IMR-90 (cell line): ENCODE results near the gene BRF1. TPM values are rescaled to one million over a fixed set of nuclear protein-coding genes. Genes with fewer than 3 reads are reported as not detected.

ENCODE experiments used
- ATAC-seq: fragments of 200-7000 bp; cut with Tn5 transposase; 2 replicates; pipeline ENCODE4 v1.9.1; 2020; ENCODE audit warnings: low read depth, mild to moderate bottlenecking, moderate library complexity
- BruUV-seq: library from RNA; stranded (reverse); fragments of 400-500 nt; replicated peaks from 2 replicates; lab custom pipeline; 2021; lab: Mats Ljungman, UMichigan
- CTCF ChIA-PET: fragments of 300-600 bp; formaldehyde crosslinking; extraction: SDS; loops from one replicate; lab custom pipeline; 2021; ENCODE audit warnings: antibody characterized with exemption; lab: Yijun Ruan, JAX
- POLR2A ChIA-PET: fragments of 300-600 bp; sonication (Branson Sonifier 250); formaldehyde crosslinking; loops from one replicate; lab custom pipeline; 2022; ENCODE audit warnings: antibody characterized with exemption; ENCODE audit not compliant: unreplicated experiment; lab: Charles Lee
- DNase-seq: peaks from one replicate; pipeline ENCODE4 v3.0.0; 2013
- H2AFZ ChIP-seq: replicated peaks from 2 replicates; pipeline ENCODE3; 2013; ENCODE audit warnings: low read length, mild to moderate bottlenecking; ENCODE audit not compliant: poor library complexity
- H2AK5ac ChIP-seq: 2 replicates; pipeline ENCODE4 v1.6.1; 2013; ENCODE audit warnings: low read depth, low read length, inconsistent platforms
- H2AK9ac ChIP-seq: replicated peaks from 2 replicates; pipeline ENCODE3; 2013; ENCODE audit warnings: mild to moderate bottlenecking, low read depth, low read length, moderate library complexity; ENCODE audit not compliant: poor library complexity
- H2BK120ac ChIP-seq: 2 replicates; pipeline ENCODE4 v1.6.1; 2013; ENCODE audit warnings: low read depth, low read length, inconsistent platforms
- H2BK15ac ChIP-seq: 3 replicates; pipeline ENCODE4 v1.6.1; 2013; ENCODE audit warnings: low read depth, low read length, inconsistent platforms
- H2BK20ac ChIP-seq: 2 replicates; pipeline ENCODE4 v1.6.1; 2013; ENCODE audit warnings: low read depth, mild to moderate bottlenecking, inconsistent platforms, low read length, moderate library complexity
- H2BK5ac ChIP-seq: 2 replicates; pipeline ENCODE4 v1.6.1; 2013; ENCODE audit warnings: mild to moderate bottlenecking, low read depth, low read length, inconsistent platforms; ENCODE audit not compliant: poor library complexity, severe bottlenecking
- H3K14ac ChIP-seq: replicated peaks from 2 replicates; pipeline ENCODE4 v1.6.1; 2013; ENCODE audit warnings: low read depth, low read length, inconsistent platforms
- H3K18ac ChIP-seq: 2 replicates; pipeline ENCODE4 v1.6.1; 2013; ENCODE audit warnings: low read depth, low read length, control low read depth
- H3K23ac ChIP-seq: 2 replicates; pipeline ENCODE4 v1.6.1; 2013; ENCODE audit warnings: low read depth, low read length, inconsistent platforms
- H3K27ac ChIP-seq: 2 replicates; pipeline ENCODE4 v1.5.1; 2013; ENCODE audit warnings: mild to moderate bottlenecking, control low read depth, low read length; ENCODE audit not compliant: insufficient read depth
- H3K27me3 ChIP-seq: 2 replicates; pipeline ENCODE4 v1.6.1; 2013; ENCODE audit warnings: low read length; ENCODE audit not compliant: control insufficient read depth, insufficient read depth
- H3K36me3 ChIP-seq: 2 replicates; pipeline ENCODE4 v1.6.1; 2013; ENCODE audit warnings: low read length, mixed read lengths; ENCODE audit not compliant: control insufficient read depth, insufficient read depth
- H3K4ac ChIP-seq: 2 replicates; pipeline ENCODE4 v1.6.1; 2013; ENCODE audit warnings: low read depth, low read length, inconsistent platforms
- H3K4me1 ChIP-seq: 2 replicates; pipeline ENCODE4 v1.6.1; 2013; ENCODE audit warnings: low read length, mixed read lengths; ENCODE audit not compliant: control insufficient read depth, insufficient read depth
- H3K4me2 ChIP-seq: 2 replicates; pipeline ENCODE4 v1.6.1; 2013; ENCODE audit warnings: low read depth, mild to moderate bottlenecking, control low read depth, low read length, moderate library complexity
- H3K4me3 ChIP-seq: 2 replicates; pipeline ENCODE4 v1.5.1; 2013; ENCODE audit warnings: low read depth, mild to moderate bottlenecking, control low read depth, low read length, moderate library complexity; ENCODE audit not compliant: insufficient read depth
- H3K56ac ChIP-seq: 2 replicates; pipeline ENCODE4 v1.6.1; 2013; ENCODE audit warnings: low read length, inconsistent platforms; ENCODE audit not compliant: insufficient read depth; ENCODE audit errors: extremely low read depth
- H3K79me1 ChIP-seq, 2 experiments: 2 replicates each; pipeline ENCODE4 v1.6.1; 2013; ENCODE audit warnings: low read length in 2 of 2, inconsistent platforms in 1 of 2, low read depth in 1 of 2
- H3K9ac ChIP-seq: 2 replicates; pipeline ENCODE4 v1.6.1; 2013; ENCODE audit warnings: low read depth, low read length, control low read depth
- H3K9me1 ChIP-seq: 2 replicates; pipeline ENCODE4 v1.6.1; 2013; ENCODE audit warnings: low read length, inconsistent platforms; ENCODE audit not compliant: insufficient read depth
- H3K9me3 ChIP-seq: 2 replicates; pipeline ENCODE4 v1.6.1; 2013; ENCODE audit warnings: low read length; ENCODE audit not compliant: control insufficient read depth, insufficient read depth
- H4K20me1 ChIP-seq: 2 replicates; pipeline ENCODE4 v1.6.1; 2013; ENCODE audit warnings: low read length, inconsistent platforms; ENCODE audit not compliant: insufficient read depth
- H4K5ac ChIP-seq: 2 replicates; pipeline ENCODE4 v1.6.1; 2013; ENCODE audit warnings: mild to moderate bottlenecking, low read depth, low read length, control low read depth
- H4K8ac ChIP-seq, 2 experiments: 2 replicates each; pipeline ENCODE4 v1.6.1; 2013; ENCODE audit warnings: low read depth in 2 of 2, low read length in 2 of 2, control low read depth in 1 of 2, inconsistent platforms in 1 of 2
- H4K91ac ChIP-seq: 2 replicates; pipeline ENCODE4 v1.6.1; 2013; ENCODE audit warnings: low read depth, low read length, inconsistent platforms; ENCODE audit not compliant: insufficient read depth
- BHLHE40 ChIP-seq: fragments of 150-350 bp; IDR thresholded peaks from 2 replicates; pipeline ENCODE4 v1.6.1; 2016; ENCODE audit warnings: mild to moderate bottlenecking, low read depth, low read length
- CEBPB ChIP-seq: IDR thresholded peaks from 2 replicates; pipeline ENCODE4 v1.6.1; 2012; ENCODE audit warnings: low read depth, low read length, improper control_type of control experiment
- CHD1 ChIP-seq: IDR thresholded peaks from 2 replicates; pipeline ENCODE4 v1.6.1; 2012; ENCODE audit warnings: low read depth, low read length, improper control_type of control experiment
- FOS ChIP-seq: fragments of 150-350 bp; IDR thresholded peaks from 2 replicates; pipeline ENCODE4 v1.6.1; 2016; ENCODE audit warnings: low read depth, low read length
- MAFK ChIP-seq: IDR thresholded peaks from 2 replicates; pipeline ENCODE4 v1.6.1; 2012; ENCODE audit warnings: low read depth, low read length, improper control_type of control experiment
- MAZ ChIP-seq: IDR thresholded peaks from 2 replicates; pipeline ENCODE4 v1.6.1; 2012; ENCODE audit warnings: low read depth, mild to moderate bottlenecking, low read length, improper control_type of control experiment, moderate library complexity, borderline replicate concordance
- MXI1 ChIP-seq: IDR thresholded peaks from 2 replicates; pipeline ENCODE4 v1.6.1; 2012; ENCODE audit warnings: low read depth, mild to moderate bottlenecking, low read length, moderate library complexity, borderline replicate concordance
- NFE2L2 ChIP-seq: fragments of 150-350 bp; IDR thresholded peaks from 2 replicates; pipeline ENCODE4 v1.6.1; 2016; ENCODE audit warnings: low read depth, mild to moderate bottlenecking, low read length
- POLR2A ChIP-seq: IDR thresholded peaks from 2 replicates; pipeline ENCODE4 v1.6.1; 2012; ENCODE audit warnings: mild to moderate bottlenecking, low read depth, low read length
- RAD21 ChIP-seq: IDR thresholded peaks from 2 replicates; pipeline ENCODE4 v1.6.1; 2012; ENCODE audit warnings: low read length, improper control_type of control experiment
- RCOR1 ChIP-seq: IDR thresholded peaks from 2 replicates; pipeline ENCODE4 v1.6.1; 2012; ENCODE audit warnings: mild to moderate bottlenecking, low read length, improper control_type of control experiment; ENCODE audit not compliant: insufficient replicate concordance
- RFX5 ChIP-seq: IDR thresholded peaks from 2 replicates; pipeline ENCODE4 v1.8.0; 2012; ENCODE audit warnings: low read depth, mild to moderate bottlenecking, low read length, moderate library complexity
- SMC3 ChIP-seq: fragments of 150-350 bp; IDR thresholded peaks from 2 replicates; pipeline ENCODE4 v1.6.1; 2016; ENCODE audit warnings: low read depth, mild to moderate bottlenecking, antibody characterized with exemption, low read length, moderate library complexity
- WGBS, 2 experiments: methylation state at CpG; one replicate each; pipeline versions ENCODE4 v1.1.5 to v1.1.7; 2013; ENCODE audit warnings: missing lambda C conversion rate in 2 of 2; ENCODE audit not compliant: insufficient read length in 1 of 2; ENCODE audit errors: extremely low coverage in 2 of 2; 5-methylcytosine and 5-hydroxymethylcytosine counted together
- dilution Hi-C: fragments of 300-500 bp; cut with HindIII; formaldehyde crosslinking; loops from one replicate; pipeline ENCODE4 v1.14.3; 2018; ENCODE audit warnings: low sequenced_read_pairs; ENCODE audit not compliant: unreplicated experiment
- in situ Hi-C: fragments of 300-500 bp; cut with MboI; formaldehyde crosslinking; loops from 3 replicates; pipeline ENCODE4 v1.14.3; 2019; ENCODE audit warnings: low sequenced_read_pairs, inconsistent platforms, mixed read lengths
- intact Hi-C: fragments of 100-400 bp; cut with micrococcal nuclease; formaldehyde crosslinking; loops from 2 replicates; pipeline ENCODE4 v1.10.0; 2022
- polyA plus RNA-seq, 3 experiments: library from polyadenylated mRNA; depleted of rRNA; stranded (reverse); fragments of >200 nt; gene quantifications; 2 replicates each; pipeline ENCODE4 v1.2.3, GENCODE V29; 2012; ENCODE audit warnings: low replicate concordance in 1 of 3
- total RNA-seq: library from RNA; depleted of rRNA; stranded (reverse); fragments of >200 nt; gene quantifications from 2 replicates; pipeline ENCODE4 v1.2.3, GENCODE V29; 2012
- TF ChIP-seq, protein P1 (sequence below): fragments of 150-350 bp; IDR thresholded peaks from 2 replicates; pipeline ENCODE4 v1.6.1; 2016; ENCODE audit warnings: low read depth, mild to moderate bottlenecking, low read length, moderate library complexity, borderline replicate concordance
- TF ChIP-seq, protein P2 (sequence below): conservative IDR thresholded peaks from 2 replicates; pipeline ENCODE4 v1.5.1; 2012; ENCODE audit warnings: mild to moderate bottlenecking, low read depth, low read length, improper control_type of control experiment
- TF ChIP-seq, protein P3 (sequence below): fragments of 150-350 bp; IDR thresholded peaks from 2 replicates; pipeline ENCODE4 v1.6.1; 2017; ENCODE audit warnings: mild to moderate bottlenecking, antibody characterized with exemption, low read length, low read depth

BRF1 gene
- total and polyA plus RNA-seq, 2 of the 4 experiments (the other 2 are of a cell fraction) = 12.4 to 16.7 TPM

DNA sequence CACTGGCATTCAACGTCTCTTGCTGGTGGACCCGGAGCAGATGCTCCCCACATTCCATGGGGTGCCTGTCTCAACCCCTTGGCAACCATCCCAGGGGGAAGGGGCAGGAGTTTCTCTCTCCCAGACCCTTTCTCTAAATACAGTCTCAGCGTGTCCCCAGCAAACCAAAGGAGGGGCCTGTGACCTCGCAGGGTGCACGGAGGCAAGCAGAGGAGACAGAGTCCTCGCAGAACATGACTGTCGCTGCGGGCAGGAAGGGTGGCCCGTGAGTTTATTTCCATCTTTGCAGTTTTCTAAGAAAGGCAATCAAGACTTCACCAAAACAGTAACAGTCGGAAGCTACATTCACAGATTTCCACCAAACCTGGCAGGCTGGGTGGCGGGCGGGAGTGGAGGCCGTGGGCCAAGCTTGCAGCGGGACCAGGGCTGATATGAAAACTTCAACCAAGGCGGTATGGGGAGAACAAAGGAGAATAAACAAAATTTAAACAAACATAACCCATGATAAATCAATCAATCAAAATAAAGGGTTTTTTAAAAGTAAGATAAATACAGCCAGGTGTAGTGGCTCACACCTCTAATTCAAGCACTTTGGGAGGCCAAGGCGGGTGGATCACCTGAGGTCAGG lies 18.6 kb downstream of the BRF1 start:
- no peak overlapping the region for H2AK5ac ChIP-seq
- ChIA-PET POLR2A (no interaction called here), CTCF (no interaction called here)
- H2AFZ ChIP-seq = no peak overlapping the region
- intact Hi-C loops = loop anchor here (5.0 kb wide), 1 partner anchor 70 kb away; no protein-coding TSS in a partner anchor
- no peak overlapping the region for H3K4ac ChIP-seq
- H3K79me1 ChIP-seq = peaks cover 25 to 57% of the 10 kb centered on the region in 2 experiments
- H3K4me3 ChIP-seq = no peak overlapping the region
- H3K27me3 ChIP-seq = no peaks in the 10 kb centered on the region
- no peak overlapping the region for H4K8ac ChIP-seq
- no peak overlapping the region for H2BK5ac ChIP-seq
- H3K4me2 ChIP-seq = no peak overlapping the region
- H3K9me1 ChIP-seq = 0 out of 2 replicates have a peak, but pooled peaks cover 3% of the 10 kb centered on the region
- H3K56ac ChIP-seq = no peak overlapping the region
- H3K18ac ChIP-seq = no peak overlapping the region
- no peaks in the 10 kb centered on the region for H3K9me3 ChIP-seq
- dilution Hi-C loops = no loop called here
- no peak overlapping the region for H4K5ac ChIP-seq
- H3K14ac ChIP-seq = no peak overlapping the region
- ATAC-seq (no peak), DNase-seq (no peak)
- no peak overlapping the region for H2AK9ac ChIP-seq
- peaks cover 10% of the 10 kb centered on the region for H3K36me3 ChIP-seq
- in situ Hi-C loops = loop anchor here (5.0 kb wide), 1 partner anchor 80 kb away; no protein-coding TSS in a partner anchor
- H2BK15ac ChIP-seq = no peak overlapping the region
- no peak overlapping the region for H4K91ac ChIP-seq
- peaks cover 48% of the 10 kb centered on the region for H4K20me1 ChIP-seq
- H2BK120ac ChIP-seq = no peak overlapping the region
- no peaks in the 10 kb centered on the region; the same call in 1 of the 2 replicates for H3K4me1 ChIP-seq
- no peak overlapping the region for H3K9ac ChIP-seq
- BruUV-seq = no TSS peak
- no peak overlapping the region for H2BK20ac ChIP-seq
- TF ChIP-seq NFE2L2 = no peak
- TF ChIP-seq RFX5 = no peak
- TF ChIP-seq MAZ = no peak
- TF ChIP-seq, protein P1, sequence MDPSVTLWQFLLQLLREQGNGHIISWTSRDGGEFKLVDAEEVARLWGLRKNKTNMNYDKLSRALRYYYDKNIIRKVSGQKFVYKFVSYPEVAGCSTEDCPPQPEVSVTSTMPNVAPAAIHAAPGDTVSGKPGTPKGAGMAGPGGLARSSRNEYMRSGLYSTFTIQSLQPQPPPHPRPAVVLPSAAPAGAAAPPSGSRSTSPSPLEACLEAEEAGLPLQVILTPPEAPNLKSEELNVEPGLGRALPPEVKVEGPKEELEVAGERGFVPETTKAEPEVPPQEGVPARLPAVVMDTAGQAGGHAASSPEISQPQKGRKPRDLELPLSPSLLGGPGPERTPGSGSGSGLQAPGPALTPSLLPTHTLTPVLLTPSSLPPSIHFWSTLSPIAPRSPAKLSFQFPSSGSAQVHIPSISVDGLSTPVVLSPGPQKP = no peak
- no peak for TF ChIP-seq SMC3
- TF ChIP-seq POLR2A = no peak
- TF ChIP-seq MAFK = no peak
- no peak for TF ChIP-seq MXI1
- TF ChIP-seq, protein P2, sequence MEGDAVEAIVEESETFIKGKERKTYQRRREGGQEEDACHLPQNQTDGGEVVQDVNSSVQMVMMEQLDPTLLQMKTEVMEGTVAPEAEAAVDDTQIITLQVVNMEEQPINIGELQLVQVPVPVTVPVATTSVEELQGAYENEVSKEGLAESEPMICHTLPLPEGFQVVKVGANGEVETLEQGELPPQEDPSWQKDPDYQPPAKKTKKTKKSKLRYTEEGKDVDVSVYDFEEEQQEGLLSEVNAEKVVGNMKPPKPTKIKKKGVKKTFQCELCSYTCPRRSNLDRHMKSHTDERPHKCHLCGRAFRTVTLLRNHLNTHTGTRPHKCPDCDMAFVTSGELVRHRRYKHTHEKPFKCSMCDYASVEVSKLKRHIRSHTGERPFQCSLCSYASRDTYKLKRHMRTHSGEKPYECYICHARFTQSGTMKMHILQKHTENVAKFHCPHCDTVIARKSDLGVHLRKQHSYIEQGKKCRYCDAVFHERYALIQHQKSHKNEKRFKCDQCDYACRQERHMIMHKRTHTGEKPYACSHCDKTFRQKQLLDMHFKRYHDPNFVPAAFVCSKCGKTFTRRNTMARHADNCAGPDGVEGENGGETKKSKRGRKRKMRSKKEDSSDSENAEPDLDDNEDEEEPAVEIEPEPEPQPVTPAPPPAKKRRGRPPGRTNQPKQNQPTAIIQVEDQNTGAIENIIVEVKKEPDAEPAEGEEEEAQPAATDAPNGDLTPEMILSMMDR = no peak
- TF ChIP-seq CEBPB = no peak
- no peak for TF ChIP-seq FOS
- no peak for TF ChIP-seq BHLHE40
- TF ChIP-seq CHD1 = no peak
- no peak for TF ChIP-seq RAD21
- no peak for TF ChIP-seq RCOR1
- TF ChIP-seq, protein P3, sequence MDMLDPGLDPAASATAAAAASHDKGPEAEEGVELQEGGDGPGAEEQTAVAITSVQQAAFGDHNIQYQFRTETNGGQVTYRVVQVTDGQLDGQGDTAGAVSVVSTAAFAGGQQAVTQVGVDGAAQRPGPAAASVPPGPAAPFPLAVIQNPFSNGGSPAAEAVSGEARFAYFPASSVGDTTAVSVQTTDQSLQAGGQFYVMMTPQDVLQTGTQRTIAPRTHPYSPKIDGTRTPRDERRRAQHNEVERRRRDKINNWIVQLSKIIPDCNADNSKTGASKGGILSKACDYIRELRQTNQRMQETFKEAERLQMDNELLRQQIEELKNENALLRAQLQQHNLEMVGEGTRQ = no peak
- WGBS, 2 experiments = 100% methylated on average over 1 of the region's 16 CpGs; no CpG with 5 or more reads in 1 of the 2 experiments
- no peak overlapping the region for H3K27ac ChIP-seq
- no peak overlapping the region for H3K23ac ChIP-seq
